ENCODE data around the gene RNF11. TPM values are rescaled to one million over a fixed set of nuclear protein-coding genes. Genes with fewer than 3 reads are reported as not detected.

The RNF11 gene
- total and polyA plus RNA-seq, 2 of the 8 experiments (the other 6 are each of a cell fraction or from before 2014, with no cell fraction given), result 49.6 to 54.2 TPM

- Histone ChIP-seq H3K27ac (ENCODE audit: low read depth, low read length) (no peak overlapping the region), H3K23ac (ENCODE audit: insufficient read length) (no peak overlapping the region), H3K79me2 (ENCODE audit: control insufficient read depth in 1 of 2, insufficient read depth in 2 of 2, low read length in 2 of 2) (peaks cover 0 to 95% of the 10 kb centered on the region in 2 experiments; a peak in 3 of 4 replicates), H3K18ac (ENCODE audit: extremely low read depth, low read length) (no peak overlapping the region), H3K14ac (ENCODE audit: insufficient read length) (no peak overlapping the region), H2AFZ (ENCODE audit: low read length) (no peak overlapping the region), H4K91ac (replicated peaks; ENCODE audit: insufficient read length, low read length) (no peak overlapping the region), H3K27me3 (replicated peaks in 1 of 4; ENCODE audit: control insufficient read depth in 3 of 4, extremely low read depth in 1 of 4, insufficient read depth in 3 of 4, low read length in 3 of 4) (no peaks in the 10 kb centered on the region), H3K9ac (replicated peaks in 1 of 4; ENCODE audit: extremely low read depth in 1 of 4, low read depth in 3 of 4, low read length in 3 of 4) (no peak overlapping the region; a peak in 1 of 7 replicates), H3K9me3 (ENCODE audit: insufficient read depth in 2 of 2, low read depth in 1 of 2, low read length in 1 of 2) (no peaks in the 10 kb centered on the region), H4K8ac (ENCODE audit: extremely low read depth, insufficient read depth, low read length) (no peak overlapping the region), H2AK5ac (ENCODE audit: low read depth, low read length) (no peak overlapping the region), H3K79me1 (ENCODE audit: low read depth, low read length) (peaks cover 6% of the 10 kb centered on the region), H2BK120ac (replicated peaks; ENCODE audit: low read depth, low read length) (no peak overlapping the region), H3K4me3 (ENCODE audit: extremely low read depth in 1 of 4, insufficient read depth in 2 of 4, low read depth in 3 of 4, low read length in 4 of 4) (no peak overlapping the region), H3K4me2 (ENCODE audit: insufficient read depth in 1 of 2, low read depth in 2 of 2, low read length in 2 of 2) (no peak overlapping the region), H3K4me1 (replicated peaks in 1 of 4; ENCODE audit: control insufficient read depth in 3 of 4, insufficient read depth in 4 of 4, low read length in 3 of 4) (peaks cover 0 to 4% (median 3%) of the 10 kb centered on the region in 4 experiments; a peak in 6 of 7 replicates), H4K5ac (ENCODE audit: insufficient read length, low read depth, low read length) (no peak overlapping the region), H3K4ac (replicated peaks; ENCODE audit: insufficient read length, low read depth, low read length) (no peak overlapping the region), H2BK15ac (ENCODE audit: low read length) (no peak overlapping the region), H3K23me2 (ENCODE audit: low read depth, low read length) (no peaks in the 10 kb centered on the region), H3K56ac (replicated peaks; ENCODE audit: insufficient read length, low read depth, low read length) (no peak overlapping the region), H3K36me3 (ENCODE audit: control insufficient read depth in 2 of 4, insufficient read depth in 4 of 4, low read length in 3 of 4) (no peaks in the 10 kb centered on the region; a peak in 1 of 8 replicates), H2BK12ac (ENCODE audit: low read depth, low read length) (no peak overlapping the region), H4K20me1 (replicated peaks in 1 of 2; ENCODE audit: control insufficient read depth in 1 of 2, insufficient read depth in 2 of 2, low read length in 2 of 2) (peaks cover 3 to 11% of the 10 kb centered on the region in 2 experiments), H2BK5ac (ENCODE audit: low read depth, low read length) (no peak overlapping the region), H2BK20ac (ENCODE audit: low read length) (no peak overlapping the region)
- TF ChIP-seq HDAC6 (IDR thresholded peaks at IDR 0.05; ENCODE audit: low read depth, low read length) (no peak), CBX8 (IDR thresholded peaks at IDR 0.05; ENCODE audit: borderline replicate concordance, low read depth, low read length) (no peak), MAFK (IDR thresholded peaks at IDR 0.05; ENCODE audit: low read depth, low read length) (no peak), CEBPB (IDR thresholded peaks at IDR 0.05; ENCODE audit: low read depth, low read length) (no peak), KDM4A (IDR thresholded peaks at IDR 0.05; ENCODE audit: low read depth, low read length, severe bottlenecking) (no peak), RFX5 (IDR thresholded peaks at IDR 0.05; ENCODE audit: borderline replicate concordance, low read depth, low read length) (no peak), EGR1 (IDR thresholded peaks at IDR 0.05; ENCODE audit: borderline replicate concordance, low read depth, low read length) (no peak), ASH2L (IDR thresholded peaks at IDR 0.05; ENCODE audit: low read length) (no peak), TCF12 (IDR thresholded peaks at IDR 0.05; ENCODE audit: low read depth, low read length) (no peak), SP1 (IDR thresholded peaks at IDR 0.05; ENCODE audit: low read depth, low read length) (no peak), POLR2A (IDR thresholded peaks at IDR 0.05; ENCODE audit: control extremely low read depth in 1 of 2, low read depth in 2 of 2, low read length in 2 of 2) (no peak), YY1 (IDR thresholded peaks at IDR 0.05; ENCODE audit: low read depth, low read length) (no peak), POU5F1 (IDR thresholded peaks at IDR 0.05; ENCODE audit: low read depth, low read length) (no peak), BACH1 (IDR thresholded peaks at IDR 0.05; ENCODE audit: low read length) (no peak), BCL11A (IDR thresholded peaks at IDR 0.05; ENCODE audit: low read depth in 2 of 2, low read length in 2 of 2) (no peak)
- 88% methylated on average over 4 of the region's 4 CpGs; no CpG with 5 or more reads in 1 of the 2 experiments for WGBS, 2 experiments (ENCODE audit: extremely low coverage in 1 of 2, insufficient coverage in 1 of 2, insufficient read length in 1 of 2, insufficient replicate concordance in 2 of 2, low coverage in 1 of 2, low lambda C conversion rate in 2 of 2, missing lambda C conversion rate in 1 of 2)
- ChIA-PET POLR2A (ENCODE audit: partially characterized antibody) (interaction anchor here (1.3 kb wide), 1 partner anchor 64 kb away, joined by 3 read pairs; no protein-coding TSS in a partner anchor), CTCF (ENCODE audit: partially characterized antibody) (no interaction called here)
- DNase-seq (ENCODE audit: low read depth in 1 of 2, low spot score in 2 of 2) (no peak), FAIRE-seq (no peak)
Observed at GRCh38 chr1:51242546-51242945, 6.5 kb downstream of the RNF11 start.
